Uterus (tissue), 4 donors: ENCODE results near the gene UNC13A. TPM values are rescaled to one million over a fixed set of nuclear protein-coding genes. Genes with fewer than 3 reads are reported as not detected.

ENCODE experiments used
- DNase-seq, 2 donors: peaks; one replicate each; pipeline ENCODE4 v3.0.0-alpha.2; 2019 to 2020
- H3K27ac ChIP-seq, 2 donors: fragments of 200-600 bp; sonication (generic); 1 replicate in 1 of 2; 2 replicates in 1 of 2; pipeline ENCODE4 v1.5.1; 2016 to 2018
- H3K27me3 ChIP-seq, 2 donors: fragments of 200-600 bp; sonication (generic); one replicate each; pipeline ENCODE4 v1.5.1; 2018 to 2019; ENCODE audit warnings: control low read depth in 1 of 2
- H3K36me3 ChIP-seq, 2 donors: fragments of 200-600 bp; sonication (generic); one replicate each; pipeline ENCODE4 v1.5.1; 2019; ENCODE audit warnings: control low read depth in 1 of 2
- H3K4me1 ChIP-seq, 2 donors: fragments of 200-600 bp; sonication (generic); one replicate each; pipeline ENCODE4 v1.5.1; 2018 to 2019; ENCODE audit warnings: control low read depth in 1 of 2
- H3K4me3 ChIP-seq, 2 donors: fragments of 200-600 bp; sonication (generic); 1 replicate in 1 of 2; 2 replicates in 1 of 2; pipeline ENCODE4 v1.5.1; 2018 to 2019; ENCODE audit warnings: mild to moderate bottlenecking in 1 of 2
- H3K9me3 ChIP-seq, 2 donors: fragments of 200-600 bp; sonication (generic); one replicate each; pipeline ENCODE4 v1.5.1; 2019; ENCODE audit warnings: control low read depth in 1 of 2
- POLR2A ChIP-seq, 2 donors: fragments of 450-650 bp; IDR thresholded peaks; one replicate each; pipeline ENCODE4 v1.6.1; 2016; ENCODE audit warnings: antibody characterized with exemption in 2 of 2, mild to moderate bottlenecking in 1 of 2, moderate library complexity in 1 of 2
- intact Hi-C: fragments of 100-400 bp; cut with DNase I; formaldehyde crosslinking; loops from one replicate; pipeline ENCODE4 v1.15.1; 2023; ENCODE audit warnings: low total_unique reads
- total RNA-seq, 4 donors: library from RNA; depleted of rRNA in 3 of 4; stranded (reverse); fragments of >200 nt in 3 of 4; gene quantifications; one replicate each; pipeline versions ENCODE4 v1.1.0 to v1.2.4, GENCODE V29; 2014 to 2023
- TF ChIP-seq, protein P1 (sequence below), 4 experiments: fragments of 200-600 bp in 2 of 4; fragments of 450-650 bp in 2 of 4; sonication (generic) in 2 of 4; IDR thresholded peaks; one replicate each; pipeline ENCODE4 v1.5.1; 2016 to 2019; ENCODE audit warnings: antibody characterized with exemption in 4 of 4, mild to moderate bottlenecking in 2 of 4, moderate library complexity in 1 of 4
- donor health status: DM: yes; HTN: yes; CAD: no.

Gene UNC13A
- total RNA-seq, 4 donors from 2014 or later, result 0.21 to 0.35 (median 0.29) TPM; not detected in 1

DNA sequence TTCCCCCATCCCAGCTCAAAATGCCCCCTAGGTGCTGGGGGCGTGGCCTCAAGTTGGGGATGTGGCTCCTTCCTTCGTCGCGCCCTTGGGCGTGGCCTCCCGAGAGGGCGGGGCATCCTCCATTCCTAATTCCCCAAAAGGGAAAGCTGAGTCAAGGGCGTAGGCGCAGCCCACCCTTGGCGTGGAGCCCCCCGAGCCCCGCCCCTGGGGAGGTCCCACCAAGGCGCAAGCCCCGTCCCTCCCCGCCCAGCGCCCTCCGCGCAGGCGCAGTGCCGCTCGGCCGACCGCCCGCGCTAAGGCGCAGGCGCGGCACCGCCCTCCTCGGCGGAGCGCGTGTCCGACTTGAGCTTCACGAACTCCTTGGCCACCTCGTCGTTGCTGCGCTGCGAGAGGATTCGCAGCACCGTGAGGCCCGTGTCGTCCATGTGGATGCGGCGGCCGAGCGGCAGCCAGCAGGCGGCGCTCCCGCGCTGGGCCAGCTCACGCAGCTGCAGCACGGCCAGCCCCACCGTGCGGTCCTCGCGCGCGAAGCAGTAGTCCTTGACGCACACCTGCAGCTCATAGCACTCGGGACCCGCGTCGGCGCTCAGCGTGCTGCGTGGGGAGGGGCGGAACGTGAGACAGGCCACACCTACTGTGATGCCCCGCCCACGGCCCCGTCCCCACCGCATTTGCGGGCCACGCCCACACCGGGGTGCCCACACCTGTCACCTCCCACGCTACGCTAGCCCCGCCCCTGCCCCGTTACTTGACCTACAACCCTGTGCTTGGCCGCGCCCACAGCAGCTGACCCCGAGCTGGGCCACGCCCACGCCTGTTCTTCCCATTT, 82.2 kb downstream of the UNC13A start:
- H3K4me1 ChIP-seq, result peaks cover 0 to 6% of the 10 kb centered on the region in 2 donors
- intact Hi-C loops, result no loop called here
- H3K27me3 ChIP-seq, result peaks cover 0 to 3% of the 10 kb centered on the region in 2 donors
- H3K9me3 ChIP-seq, result no peaks in the 10 kb centered on the region
- TF ChIP-seq, protein P1, sequence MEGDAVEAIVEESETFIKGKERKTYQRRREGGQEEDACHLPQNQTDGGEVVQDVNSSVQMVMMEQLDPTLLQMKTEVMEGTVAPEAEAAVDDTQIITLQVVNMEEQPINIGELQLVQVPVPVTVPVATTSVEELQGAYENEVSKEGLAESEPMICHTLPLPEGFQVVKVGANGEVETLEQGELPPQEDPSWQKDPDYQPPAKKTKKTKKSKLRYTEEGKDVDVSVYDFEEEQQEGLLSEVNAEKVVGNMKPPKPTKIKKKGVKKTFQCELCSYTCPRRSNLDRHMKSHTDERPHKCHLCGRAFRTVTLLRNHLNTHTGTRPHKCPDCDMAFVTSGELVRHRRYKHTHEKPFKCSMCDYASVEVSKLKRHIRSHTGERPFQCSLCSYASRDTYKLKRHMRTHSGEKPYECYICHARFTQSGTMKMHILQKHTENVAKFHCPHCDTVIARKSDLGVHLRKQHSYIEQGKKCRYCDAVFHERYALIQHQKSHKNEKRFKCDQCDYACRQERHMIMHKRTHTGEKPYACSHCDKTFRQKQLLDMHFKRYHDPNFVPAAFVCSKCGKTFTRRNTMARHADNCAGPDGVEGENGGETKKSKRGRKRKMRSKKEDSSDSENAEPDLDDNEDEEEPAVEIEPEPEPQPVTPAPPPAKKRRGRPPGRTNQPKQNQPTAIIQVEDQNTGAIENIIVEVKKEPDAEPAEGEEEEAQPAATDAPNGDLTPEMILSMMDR (IDR thresholded peaks at IDR 0.05), result peak in 3 of 4 experiments; percentile 39 to 69 (median 56)
- peak in 1 of 2 donors; percentile 24 for TF ChIP-seq POLR2A (IDR thresholded peaks at IDR 0.05)
- no peaks in the 10 kb centered on the region for H3K36me3 ChIP-seq
- H3K4me3 ChIP-seq, result peak overlapping the region in 1 of 2 donors; percentile 19
- DNase-seq, result peak; percentile 36 to 44
- no peak overlapping the region for H3K27ac ChIP-seq

DNA sequence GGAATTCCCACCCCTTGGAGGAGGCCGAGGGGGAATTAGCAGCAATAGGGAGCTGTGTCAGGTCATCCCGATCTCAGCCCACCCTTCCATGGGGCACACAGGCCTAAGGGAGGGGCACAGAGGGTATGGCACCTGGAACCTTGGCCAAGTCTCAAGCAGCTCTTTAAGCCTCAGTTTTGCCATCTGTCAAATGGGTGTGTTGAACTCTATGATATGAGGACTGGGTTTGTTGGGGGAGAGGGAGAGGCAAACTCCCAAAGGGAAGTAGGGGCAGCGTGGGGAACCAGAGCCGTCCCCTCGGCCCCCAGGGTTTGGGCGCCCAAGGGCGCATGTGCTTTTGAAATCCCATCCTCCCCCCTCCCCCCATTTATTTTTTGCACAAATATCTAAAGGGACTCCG, 83.0 kb downstream of the UNC13A start:
- Histone ChIP-seq H3K4me1 (peaks cover 0 to 6% of the 10 kb centered on the region in 2 donors), H3K36me3 (no peaks in the 10 kb centered on the region), H3K27ac (no peak overlapping the region), H3K27me3 (peaks cover 0 to 3% of the 10 kb centered on the region in 2 donors), H3K9me3 (no peaks in the 10 kb centered on the region), H3K4me3 (no peak overlapping the region)
- TF ChIP-seq POLR2A (IDR thresholded peaks at IDR 0.05), result no peak
- TF ChIP-seq, protein P1 (IDR thresholded peaks at IDR 0.05), result no peak
- no peak for DNase-seq
- intact Hi-C loops, result no loop called here

DNA sequence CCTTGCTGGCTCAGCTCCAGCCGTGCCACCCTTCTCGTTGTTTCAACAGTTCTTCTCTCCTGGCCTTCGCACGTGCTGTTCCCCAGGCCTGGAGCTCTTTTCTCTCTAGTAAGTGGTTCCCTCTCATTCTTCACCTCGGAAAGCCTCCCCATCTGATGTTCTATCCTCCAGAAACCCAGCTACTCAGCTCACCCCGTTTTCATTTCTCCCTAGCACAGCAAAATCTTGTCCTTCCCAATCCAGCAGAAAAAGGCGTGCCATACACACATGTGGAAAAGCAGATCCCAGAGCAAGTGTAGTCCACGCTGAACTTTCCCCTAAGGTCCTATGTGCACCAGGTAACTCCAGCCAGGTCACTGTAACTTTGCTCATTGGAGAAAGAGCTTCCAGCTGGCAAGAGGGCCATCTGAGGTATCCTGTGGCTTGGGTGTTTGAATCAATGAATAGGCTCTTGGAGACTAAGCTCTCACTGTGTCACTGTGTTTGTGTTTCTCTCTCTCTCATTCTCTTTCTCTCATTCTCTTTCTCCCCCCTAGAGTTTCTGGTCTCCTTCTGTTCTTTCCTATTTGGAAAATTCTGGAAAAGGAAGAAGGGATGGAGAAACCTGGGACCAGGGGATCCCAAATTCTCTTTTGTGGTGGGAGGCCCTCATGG, 83.7 kb downstream of the UNC13A start:
- H3K4me3 ChIP-seq, result no peak overlapping the region
- peaks cover 0 to 3% of the 10 kb centered on the region in 2 donors for H3K27me3 ChIP-seq
- no peak for DNase-seq
- H3K9me3 ChIP-seq, result no peaks in the 10 kb centered on the region
- no peak overlapping the region for H3K27ac ChIP-seq
- TF ChIP-seq, protein P1 (IDR thresholded peaks at IDR 0.05), result no peak
- TF ChIP-seq POLR2A (IDR thresholded peaks at IDR 0.05), result no peak
- peaks cover 0 to 6% of the 10 kb centered on the region in 2 donors for H3K4me1 ChIP-seq
- H3K36me3 ChIP-seq, result no peaks in the 10 kb centered on the region
- intact Hi-C loops, result no loop called here

DNA sequence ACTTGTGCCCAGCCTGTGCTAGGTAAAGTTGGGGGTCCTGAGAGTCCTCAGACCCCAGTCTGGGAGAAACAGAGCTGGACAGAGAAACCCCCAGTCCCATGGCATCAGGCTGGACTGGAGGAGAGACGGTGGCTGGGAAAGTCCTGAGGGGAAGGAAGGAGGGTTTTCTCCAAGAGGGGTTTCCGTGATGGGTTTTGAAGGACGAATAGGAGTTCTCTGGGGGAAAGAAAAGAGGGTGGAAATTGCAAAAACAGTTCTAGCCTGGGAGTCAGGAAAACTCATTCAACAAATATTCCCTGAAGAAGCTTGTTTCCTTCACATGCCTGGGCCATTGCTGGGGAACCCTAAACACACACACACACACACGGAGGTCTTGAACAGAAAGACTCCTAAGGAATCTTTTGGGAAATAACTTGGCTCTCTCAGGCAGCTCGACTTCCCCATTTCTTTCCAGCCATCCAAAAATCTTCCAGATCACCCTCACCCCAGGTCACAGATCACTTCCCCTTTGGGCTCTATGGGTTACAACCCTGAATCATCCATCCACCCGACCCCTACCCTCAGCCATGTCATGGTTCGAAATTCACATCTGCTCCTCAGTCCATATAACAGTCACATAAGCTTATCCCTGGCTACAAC, 85.2 kb downstream of the UNC13A start:
- Histone ChIP-seq H3K27ac (no peak overlapping the region), H3K4me1 (peaks cover 0 to 6% of the 10 kb centered on the region in 2 donors), H3K36me3 (no peaks in the 10 kb centered on the region), H3K9me3 (no peaks in the 10 kb centered on the region), H3K27me3 (peaks cover 0 to 3% of the 10 kb centered on the region in 2 donors), H3K4me3 (no peak overlapping the region)
- TF ChIP-seq, protein P1 (IDR thresholded peaks at IDR 0.05), result no peak
- no peak for TF ChIP-seq POLR2A (IDR thresholded peaks at IDR 0.05)
- no peak for DNase-seq
- intact Hi-C loops, result no loop called here
